Measurements from ENCODE around the gene CDKN1B. TPM values are rescaled to one million over a fixed set of nuclear protein-coding genes. Genes with fewer than 3 reads are reported as not detected.
A peak's percentile ranks its signal among the peaks of the same experiment; 100 is the strongest.

The CDKN1B gene
- total RNA-seq, 1 donor from 2014 or later: 36.3 TPM

- TF ChIP-seq CTCF (IDR thresholded peaks at IDR 0.05; ENCODE audit: borderline replicate concordance): no peak
- H3K27ac ChIP-seq (replicated peaks): peak overlapping the region; percentile 97
- no peaks in the 10 kb centered on the region for H3K27me3 ChIP-seq (ENCODE audit: low read depth)
- intact Hi-C loops (cut with micrococcal nuclease): no loop called here
- H3K4me3 ChIP-seq: peak overlapping the region; percentile 76
- H3K9me3 ChIP-seq (replicated peaks): no peaks in the 10 kb centered on the region
- H3K4me1 ChIP-seq: peaks cover 85% of the 10 kb centered on the region
- no peak for DNase-seq
- H3K36me3 ChIP-seq: peaks cover 31% of the 10 kb centered on the region
Measured at GRCh38 chr12:12721814-12722434, 4.8 kb downstream of the CDKN1B start.

DNA sequence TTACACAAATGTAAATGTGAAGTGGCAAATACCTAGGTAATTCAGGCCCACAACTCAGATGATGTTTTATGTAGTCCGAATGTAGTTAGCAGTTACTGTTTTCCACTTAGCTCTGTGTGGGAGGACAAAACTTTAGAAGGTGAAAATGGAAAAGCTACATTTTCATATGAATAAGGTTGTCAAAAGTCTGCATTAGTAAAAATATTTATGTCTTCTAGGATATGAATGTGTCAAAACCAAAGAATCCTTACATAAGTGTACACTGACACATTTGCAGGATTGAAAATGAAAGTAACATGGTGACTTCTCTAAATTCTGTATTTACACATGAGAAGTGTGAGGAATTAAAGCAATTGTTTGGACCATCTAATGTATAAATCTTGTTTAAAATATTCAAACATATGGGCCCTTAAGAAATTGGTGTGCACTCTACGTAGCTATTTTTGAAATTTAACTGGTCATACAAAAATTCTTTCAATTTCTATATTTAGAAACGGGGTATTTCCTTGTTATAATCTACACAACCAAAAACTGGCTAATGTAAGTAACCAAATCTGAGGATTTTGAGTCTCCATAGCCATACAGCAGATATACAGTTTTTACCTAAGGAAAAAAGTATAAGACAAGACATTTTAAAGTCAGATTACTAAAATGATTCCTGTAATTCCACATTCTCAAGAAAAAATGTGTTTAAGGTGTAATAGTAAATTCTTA, 5.4 kb downstream of the CDKN1B start:
- no peaks in the 10 kb centered on the region for H3K27me3 ChIP-seq (ENCODE audit: low read depth)
- H3K27ac ChIP-seq (replicated peaks): peak overlapping the region; percentile 97
- intact Hi-C loops (cut with micrococcal nuclease): no loop called here
- TF ChIP-seq CTCF (IDR thresholded peaks at IDR 0.05; ENCODE audit: borderline replicate concordance): no peak
- H3K4me3 ChIP-seq: peak overlapping the region; percentile 76
- H3K9me3 ChIP-seq (replicated peaks): no peaks in the 10 kb centered on the region
- H3K36me3 ChIP-seq: peaks cover 31% of the 10 kb centered on the region
- H3K4me1 ChIP-seq: peaks cover 82% of the 10 kb centered on the region
- no peak for DNase-seq

GRCh38 chr12:12723149-12723680, 6.0 kb downstream of the CDKN1B start:
- Histone ChIP-seq H3K36me3 (peaks cover 31% of the 10 kb centered on the region), H3K27me3 (ENCODE audit: low read depth) (no peaks in the 10 kb centered on the region), H3K27ac (replicated peaks) (peak overlapping the region; percentile 97), H3K4me3 (peak overlapping the region; percentile 76), H3K4me1 (peaks cover 76% of the 10 kb centered on the region), H3K9me3 (replicated peaks) (no peaks in the 10 kb centered on the region)
- TF ChIP-seq CTCF (IDR thresholded peaks at IDR 0.05; ENCODE audit: borderline replicate concordance): no peak
- intact Hi-C loops (cut with micrococcal nuclease): no loop called here
- no peak for DNase-seq

- DNase-seq: peak; percentile 42
- Histone ChIP-seq H3K27me3 (ENCODE audit: low read depth) (no peaks in the 10 kb centered on the region), H3K4me1 (peaks cover 70% of the 10 kb centered on the region), H3K27ac (replicated peaks) (peak overlapping the region; percentile 97), H3K9me3 (replicated peaks) (no peaks in the 10 kb centered on the region), H3K4me3 (peak overlapping the region; percentile 76), H3K36me3 (peaks cover 29% of the 10 kb centered on the region)
- TF ChIP-seq CTCF (IDR thresholded peaks at IDR 0.05; ENCODE audit: borderline replicate concordance): no peak
- intact Hi-C loops (cut with micrococcal nuclease): no loop called here
Measured at GRCh38 chr12:12723681-12724420, 6.7 kb downstream of the CDKN1B start.

- no peak for TF ChIP-seq CTCF (IDR thresholded peaks at IDR 0.05; ENCODE audit: borderline replicate concordance)
- H3K4me3 ChIP-seq: peak overlapping the region; percentile 76
- H3K36me3 ChIP-seq: peaks cover 22% of the 10 kb centered on the region
- DNase-seq: no peak
- peaks cover 63% of the 10 kb centered on the region for H3K4me1 ChIP-seq
- H3K27ac ChIP-seq (replicated peaks): peak overlapping the region; percentile 97
- H3K9me3 ChIP-seq (replicated peaks): no peaks in the 10 kb centered on the region
- no peaks in the 10 kb centered on the region for H3K27me3 ChIP-seq (ENCODE audit: low read depth)
- intact Hi-C loops (cut with micrococcal nuclease): no loop called here
Measured at GRCh38 chr12:12724421-12725085, 7.4 kb downstream of the CDKN1B start.
